SK-N-SH (cell line): ENCODE data around the gene TXNDC8. TPM values are rescaled to one million over a fixed set of nuclear protein-coding genes. Genes with fewer than 3 reads are reported as not detected.

Experiments used
- CTCF ChIA-PET: fragments of 300-600, 350-600 bp; formaldehyde crosslinking; extraction: SDS; loops from one replicate; lab custom pipeline; 2021; lab: Yijun Ruan, JAX
- POLR2A ChIA-PET: fragments of 350-600 bp; sonication (Branson Sonifier 250); formaldehyde crosslinking; extraction: SDS; loops from one replicate; lab custom pipeline; 2020; ENCODE audit warnings: antibody characterized with exemption, inconsistent platforms; lab: Yijun Ruan, JAX
- DNase-seq: peaks from one replicate; pipeline ENCODE4 v3.0.0; 2012
- H2AFZ ChIP-seq: fragments of 200-600 bp; sonication (generic); 2 replicates; pipeline ENCODE4 v1.8.1; 2016; ENCODE audit warnings: antibody characterized with exemption, mild to moderate bottlenecking, low read depth
- H3F3A ChIP-seq: fragments of 200-600 bp; sonication (generic); replicated peaks from 2 replicates; pipeline ENCODE3; 2016; ENCODE audit warnings: antibody characterized with exemption, mild to moderate bottlenecking; ENCODE audit not compliant: insufficient read depth
- H3K27ac ChIP-seq, 2 experiments: fragments of 200-500 bp in 1 of 2; fragments of 200-600 bp in 1 of 2; sonication (Bioruptor generic) in 1 of 2; sonication (generic), shearing (Covaris generic) in 1 of 2; 2 replicates each; pipeline versions ENCODE4 v1.5.1 to v1.6.1; 2014 to 2016; ENCODE audit warnings: low read depth in 2 of 2, inconsistent platforms in 1 of 2, low read length in 1 of 2, mild to moderate bottlenecking in 1 of 2, mixed read lengths in 1 of 2
- H3K27me3 ChIP-seq: fragments of 200-600 bp; sonication (generic), shearing (Covaris generic); 2 replicates; pipeline ENCODE4 v1.6.1; 2016; ENCODE audit warnings: mixed run types; ENCODE audit not compliant: insufficient read depth
- H3K36me3 ChIP-seq, 2 experiments: fragments of 200-500 bp in 1 of 2; fragments of 200-600 bp in 1 of 2; sonication (Bioruptor generic) in 1 of 2; sonication (generic) in 1 of 2; replicated peaks in 1 of 2; 2 replicates each; pipeline versions ENCODE3 to v1.5.1; 2014 to 2016; ENCODE audit warnings: low read length in 1 of 2, mild to moderate bottlenecking in 1 of 2; ENCODE audit not compliant: insufficient read depth in 2 of 2, control insufficient read depth in 1 of 2
- H3K4me1 ChIP-seq, 2 experiments: fragments of 200-500 bp in 1 of 2; fragments of 200-600 bp in 1 of 2; sonication (Bioruptor generic) in 1 of 2; sonication (generic), shearing (Covaris generic) in 1 of 2; 2 replicates each; pipeline versions ENCODE4 v1.5.1 to v1.6.1; 2014 to 2016; ENCODE audit warnings: low read depth in 1 of 2, low read length in 1 of 2, mixed run types in 1 of 2; ENCODE audit not compliant: insufficient read depth in 2 of 2, control insufficient read depth in 1 of 2
- H3K4me2 ChIP-seq: fragments of 200-600 bp; sonication (generic), shearing (Covaris generic); 2 replicates; pipeline ENCODE4 v1.6.1; 2017; ENCODE audit warnings: mixed run types
- H3K4me3 ChIP-seq, 2 experiments: fragments of 200-500 bp in 1 of 2; fragments of 200-600 bp in 1 of 2; sonication (Bioruptor generic) in 1 of 2; sonication (generic), shearing (Covaris generic) in 1 of 2; 2 replicates each; pipeline versions ENCODE4 v1.5.1 to v1.8.1; 2014 to 2016; ENCODE audit warnings: low read depth in 2 of 2, inconsistent platforms in 1 of 2, low read length in 1 of 2, mild to moderate bottlenecking in 1 of 2, mixed read lengths in 1 of 2, moderate library complexity in 1 of 2
- H3K79me2 ChIP-seq: fragments of 200-600 bp; sonication (generic); 2 replicates; pipeline ENCODE4 v1.8.1; 2017; ENCODE audit warnings: mild to moderate bottlenecking; ENCODE audit not compliant: insufficient read depth
- H3K9ac ChIP-seq: fragments of 200-600 bp; sonication (generic); 2 replicates; pipeline ENCODE4 v1.6.1; 2017; ENCODE audit warnings: mixed run types
- H3K9me2 ChIP-seq: fragments of 200-600 bp; sonication (generic); 2 replicates; pipeline ENCODE4 v1.6.1; 2017; ENCODE audit warnings: mixed run types
- H3K9me3 ChIP-seq: fragments of 200-600 bp; sonication (generic); 2 replicates; pipeline ENCODE4 v1.6.1; 2017; ENCODE audit warnings: mixed run types, mild to moderate bottlenecking, moderate library complexity
- H4K20me1 ChIP-seq: fragments of 200-600 bp; sonication (generic); 2 replicates; pipeline ENCODE4 v1.6.1; 2017; ENCODE audit warnings: mild to moderate bottlenecking, mixed run types; ENCODE audit not compliant: insufficient read depth
- FOXM1 ChIP-seq: IDR thresholded peaks from 2 replicates; pipeline ENCODE4 v1.4.0; 2012; ENCODE audit warnings: low read depth, mild to moderate bottlenecking
- REST ChIP-seq: IDR thresholded peaks from 2 replicates; pipeline ENCODE4 v1.6.1; 2012; ENCODE audit warnings: mild to moderate bottlenecking, low read depth, low read length, moderate library complexity
- RXRA ChIP-seq: IDR thresholded peaks from 2 replicates; pipeline ENCODE4 v1.4.0; 2012; ENCODE audit warnings: low read depth, mild to moderate bottlenecking, borderline replicate concordance
- TAF1 ChIP-seq: IDR thresholded peaks from 2 replicates; pipeline ENCODE4 v1.6.1; 2012; ENCODE audit warnings: low read depth, mild to moderate bottlenecking, low read length, moderate library complexity, borderline replicate concordance
- TCF12 ChIP-seq: IDR thresholded peaks from 2 replicates; pipeline ENCODE4 v1.4.0; 2012
- USF1 ChIP-seq: IDR thresholded peaks from 2 replicates; pipeline ENCODE4 v1.4.0; 2012; ENCODE audit warnings: low read depth, borderline replicate concordance
- WGBS: methylation state at CpG from one replicate; pipeline ENCODE4 v1.1.6; 2017; ENCODE audit warnings: low lambda C conversion rate; 5-methylcytosine and 5-hydroxymethylcytosine counted together
- polyA plus RNA-seq, 3 experiments: library from polyadenylated mRNA; depleted of rRNA; stranded (reverse); fragments of >200 nt; gene quantifications; 2 replicates each; pipeline ENCODE4 v1.2.3, GENCODE V29; 2012
- TF ChIP-seq, protein P1 (sequence below): fragments of 150-350 bp; IDR thresholded peaks from 2 replicates; pipeline ENCODE4 v1.6.1; 2017; ENCODE audit warnings: antibody characterized with exemption, low read length, low read depth, borderline replicate concordance

Gene TXNDC8
- polyA plus RNA-seq, 1 of the 3 experiments (the other 2 are of a cell fraction): not detected

- H3K4me1 ChIP-seq: peaks cover 12 to 20% of the 10 kb centered on the region in 2 experiments; a peak in 3 of 4 replicates
- H3K36me3 ChIP-seq: no peaks in the 10 kb centered on the region
- peak; percentile 36 for TF ChIP-seq TCF12
- TF ChIP-seq FOXM1: no peak
- no peak for TF ChIP-seq REST
- TF ChIP-seq, protein P1, sequence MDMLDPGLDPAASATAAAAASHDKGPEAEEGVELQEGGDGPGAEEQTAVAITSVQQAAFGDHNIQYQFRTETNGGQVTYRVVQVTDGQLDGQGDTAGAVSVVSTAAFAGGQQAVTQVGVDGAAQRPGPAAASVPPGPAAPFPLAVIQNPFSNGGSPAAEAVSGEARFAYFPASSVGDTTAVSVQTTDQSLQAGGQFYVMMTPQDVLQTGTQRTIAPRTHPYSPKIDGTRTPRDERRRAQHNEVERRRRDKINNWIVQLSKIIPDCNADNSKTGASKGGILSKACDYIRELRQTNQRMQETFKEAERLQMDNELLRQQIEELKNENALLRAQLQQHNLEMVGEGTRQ: no peak
- peaks cover 3% of the 10 kb centered on the region; the same call in 1 of the 2 replicates for H3K79me2 ChIP-seq
- ChIA-PET POLR2A (no interaction called here), CTCF (no interaction called here)
- H3K27ac ChIP-seq: no peak overlapping the region; a peak in 1 of 4 replicates
- DNase-seq: peak; percentile 19
- 32% methylated on average over 4 of the region's 4 CpGs for WGBS
- no peaks in the 10 kb centered on the region for H3K9me2 ChIP-seq
- no peak overlapping the region for H3K9ac ChIP-seq
- no peak overlapping the region for H3K4me3 ChIP-seq
- no peaks in the 10 kb centered on the region for H4K20me1 ChIP-seq
- no peaks in the 10 kb centered on the region for H3K9me3 ChIP-seq
- no peak overlapping the region for H3K4me2 ChIP-seq
- H2AFZ ChIP-seq: no peak overlapping the region
- no peaks in the 10 kb centered on the region for H3F3A ChIP-seq
- H3K27me3 ChIP-seq: no peaks in the 10 kb centered on the region
These were observed 76.8 kb downstream of the TXNDC8 start for GRCh38 chr9:110260911-110261310.

- ChIA-PET CTCF (no interaction called here), POLR2A (interaction anchor here (0.5 kb wide), 1 partner anchor 1254 kb away, joined by 4 read pairs; no protein-coding TSS in a partner anchor)
- 77% methylated on average over 2 of the region's 2 CpGs for WGBS
These were observed 78.1 kb downstream of the TXNDC8 start for GRCh38 chr9:110259566-110259965.

More at GRCh38 chr9:110259566-110259965, 78.1 kb downstream of the TXNDC8 start:
- H3K9ac ChIP-seq: no peak overlapping the region
- DNase-seq: no peak
- H3F3A ChIP-seq: no peaks in the 10 kb centered on the region
- TF ChIP-seq TAF1 (no peak), RXRA (no peak), USF1 (no peak)
- H3K4me1 ChIP-seq: peaks cover 12 to 26% of the 10 kb centered on the region in 2 experiments; a peak in 3 of 4 replicates
- H2AFZ ChIP-seq: no peak overlapping the region
- no peaks in the 10 kb centered on the region for H3K9me3 ChIP-seq
- H3K27ac ChIP-seq: no peak overlapping the region
- peaks cover 17% of the 10 kb centered on the region for H3K79me2 ChIP-seq
- no peak overlapping the region for H3K4me2 ChIP-seq
- H3K27me3 ChIP-seq: no peaks in the 10 kb centered on the region
- H3K4me3 ChIP-seq: no peak overlapping the region
- H3K36me3 ChIP-seq: no peaks in the 10 kb centered on the region
- no peaks in the 10 kb centered on the region for H3K9me2 ChIP-seq
- peaks cover 7% of the 10 kb centered on the region for H4K20me1 ChIP-seq
